ENCODE results near the gene AEBP2. TPM values are rescaled to one million over a fixed set of nuclear protein-coding genes. Genes with fewer than 3 reads are reported as not detected.

The AEBP2 gene
- total RNA-seq, 2 donors from 2014 or later, result 29.3 to 51.7 TPM

DNA sequence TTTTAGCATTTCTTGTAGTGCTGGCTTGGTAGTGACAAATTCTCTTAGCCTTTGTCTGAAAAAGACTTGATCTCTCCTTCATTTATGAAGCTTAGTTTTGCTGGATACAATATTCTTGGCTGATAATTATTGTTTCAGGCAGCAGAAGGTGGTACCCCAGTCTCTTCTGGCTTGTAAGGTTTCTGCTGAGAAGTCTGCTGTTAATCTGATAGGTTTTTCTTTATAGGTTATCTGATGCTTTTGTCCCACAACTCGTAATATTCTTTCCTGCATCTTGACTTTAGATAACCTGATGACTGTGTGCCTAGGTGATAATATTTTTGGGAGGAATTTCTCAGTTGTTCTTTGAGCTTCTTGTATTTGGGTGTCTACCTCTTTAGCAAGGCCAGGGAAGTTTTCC, 41.2 kb downstream of the AEBP2 start:
- TF ChIP-seq POLR2AphosphoS5 (IDR thresholded peaks at IDR 0.05), result no peak
- 97% methylated on average over 1 of the region's 1 CpG for WGBS
- H3K4me3 ChIP-seq, result no peak overlapping the region
- intact Hi-C loops (cut with DNase I), result no loop called here
- no peaks in the 10 kb centered on the region for H3K36me3 ChIP-seq
- no peak overlapping the region for H3K27ac ChIP-seq
- no peaks in the 10 kb centered on the region for H3K4me1 ChIP-seq (replicated peaks)
- no peaks in the 10 kb centered on the region for H3K27me3 ChIP-seq (replicated peaks; ENCODE audit: insufficient read depth)
- no peak for DNase-seq (ENCODE audit: low spot score)
- no peaks in the 10 kb centered on the region for H3K9me3 ChIP-seq

DNA sequence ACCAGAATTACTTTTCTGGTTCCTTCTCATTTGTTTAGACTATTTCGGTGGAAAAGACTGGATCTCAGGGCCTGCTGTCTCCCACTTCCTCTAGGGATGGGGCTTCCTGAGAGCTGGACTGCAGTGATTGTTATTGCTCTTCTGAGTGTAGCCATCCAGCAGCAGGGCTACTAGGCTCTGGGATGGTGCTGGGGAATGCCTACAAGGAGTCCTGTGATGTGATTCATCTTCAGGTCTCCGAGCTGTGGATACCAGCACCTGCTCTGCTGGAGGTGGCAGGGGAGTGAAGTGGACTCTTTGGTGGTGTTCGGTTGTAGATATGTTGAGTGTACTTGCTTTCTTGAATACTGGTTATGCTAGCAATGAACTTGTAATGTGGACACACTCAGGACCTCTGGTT, 42.7 kb downstream of the AEBP2 start:
- 100% methylated on average over 3 of the region's 3 CpGs for WGBS
- Histone ChIP-seq H3K27ac (no peak overlapping the region), H3K9me3 (no peaks in the 10 kb centered on the region), H3K4me3 (no peak overlapping the region), H3K36me3 (no peaks in the 10 kb centered on the region), H3K4me1 (replicated peaks) (no peaks in the 10 kb centered on the region), H3K27me3 (replicated peaks; ENCODE audit: insufficient read depth) (no peaks in the 10 kb centered on the region)
- no peak for TF ChIP-seq POLR2A (IDR thresholded peaks at IDR 0.05)
- no peak for TF ChIP-seq POLR2AphosphoS5 (IDR thresholded peaks at IDR 0.05)
- TF ChIP-seq, protein P1, sequence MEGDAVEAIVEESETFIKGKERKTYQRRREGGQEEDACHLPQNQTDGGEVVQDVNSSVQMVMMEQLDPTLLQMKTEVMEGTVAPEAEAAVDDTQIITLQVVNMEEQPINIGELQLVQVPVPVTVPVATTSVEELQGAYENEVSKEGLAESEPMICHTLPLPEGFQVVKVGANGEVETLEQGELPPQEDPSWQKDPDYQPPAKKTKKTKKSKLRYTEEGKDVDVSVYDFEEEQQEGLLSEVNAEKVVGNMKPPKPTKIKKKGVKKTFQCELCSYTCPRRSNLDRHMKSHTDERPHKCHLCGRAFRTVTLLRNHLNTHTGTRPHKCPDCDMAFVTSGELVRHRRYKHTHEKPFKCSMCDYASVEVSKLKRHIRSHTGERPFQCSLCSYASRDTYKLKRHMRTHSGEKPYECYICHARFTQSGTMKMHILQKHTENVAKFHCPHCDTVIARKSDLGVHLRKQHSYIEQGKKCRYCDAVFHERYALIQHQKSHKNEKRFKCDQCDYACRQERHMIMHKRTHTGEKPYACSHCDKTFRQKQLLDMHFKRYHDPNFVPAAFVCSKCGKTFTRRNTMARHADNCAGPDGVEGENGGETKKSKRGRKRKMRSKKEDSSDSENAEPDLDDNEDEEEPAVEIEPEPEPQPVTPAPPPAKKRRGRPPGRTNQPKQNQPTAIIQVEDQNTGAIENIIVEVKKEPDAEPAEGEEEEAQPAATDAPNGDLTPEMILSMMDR (IDR thresholded peaks at IDR 0.05), result no peak
- intact Hi-C loops (cut with DNase I), result no loop called here
- no peak for DNase-seq (ENCODE audit: low spot score)

DNA sequence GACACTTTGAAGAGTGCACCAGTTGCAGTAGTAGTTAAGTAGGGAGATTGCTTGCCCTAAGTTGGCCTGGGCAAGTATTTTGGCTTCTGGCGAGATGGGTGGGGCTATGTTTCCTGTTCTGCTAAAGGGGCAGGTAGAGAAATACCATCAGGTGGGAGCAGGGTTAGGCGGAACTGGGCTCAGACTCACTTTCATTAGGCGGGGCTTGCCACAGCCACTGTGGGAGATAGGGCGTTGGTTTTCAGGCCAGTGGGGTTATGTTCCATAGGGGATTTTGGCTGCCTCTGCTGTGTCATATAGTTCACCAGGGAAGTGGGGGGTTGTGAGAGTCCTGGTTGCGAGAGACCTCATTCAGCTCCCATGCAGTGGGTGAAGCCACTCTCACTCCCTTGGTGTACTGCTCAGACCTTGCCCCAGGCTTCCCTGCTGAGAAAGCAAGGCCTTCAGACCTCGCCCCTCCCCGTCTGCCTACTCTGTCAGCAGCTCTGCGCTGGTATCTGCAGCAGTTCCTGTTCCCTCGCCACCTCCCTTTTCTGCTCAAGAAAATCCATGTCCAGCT, 43.3 kb downstream of the AEBP2 start:
- H3K4me1 ChIP-seq (replicated peaks), result no peaks in the 10 kb centered on the region
- WGBS, result 88% methylated on average over 9 of the region's 9 CpGs
- H3K27ac ChIP-seq, result no peak overlapping the region
- H3K27me3 ChIP-seq (replicated peaks; ENCODE audit: insufficient read depth), result no peaks in the 10 kb centered on the region
- TF ChIP-seq POLR2AphosphoS5 (IDR thresholded peaks at IDR 0.05), result no peak
- no peak for TF ChIP-seq POLR2A (IDR thresholded peaks at IDR 0.05)
- TF ChIP-seq, protein P1 (IDR thresholded peaks at IDR 0.05), result no peak
- intact Hi-C loops (cut with DNase I), result no loop called here
- H3K36me3 ChIP-seq, result no peaks in the 10 kb centered on the region
- DNase-seq (ENCODE audit: low spot score), result no peak
- no peak overlapping the region for H3K4me3 ChIP-seq
- no peaks in the 10 kb centered on the region for H3K9me3 ChIP-seq

DNA sequence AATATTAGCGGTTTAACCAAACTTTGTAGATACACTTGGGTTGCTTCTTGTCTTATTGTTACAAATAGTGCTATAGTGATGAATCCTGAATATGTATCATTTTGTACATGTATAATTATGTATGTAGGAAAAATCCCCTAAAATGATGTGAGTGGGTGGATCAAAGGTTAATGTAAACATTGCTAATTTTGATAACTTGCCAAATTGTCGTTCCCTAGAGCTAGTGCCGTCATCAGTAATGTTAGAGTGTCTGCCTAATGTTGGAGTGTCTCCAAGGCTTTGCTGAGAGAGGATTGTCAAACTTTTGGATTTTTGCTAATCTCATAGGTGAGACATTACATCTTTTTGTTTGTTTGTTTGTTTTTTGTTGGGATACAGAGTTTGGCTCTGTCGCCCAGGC, 44.4 kb downstream of the AEBP2 start:
- Histone ChIP-seq H3K27me3 (replicated peaks; ENCODE audit: insufficient read depth) (no peaks in the 10 kb centered on the region), H3K4me1 (replicated peaks) (no peaks in the 10 kb centered on the region), H3K27ac (no peak overlapping the region), H3K36me3 (no peaks in the 10 kb centered on the region), H3K4me3 (no peak overlapping the region), H3K9me3 (no peaks in the 10 kb centered on the region)
- WGBS, result 69% methylated on average over 4 of the region's 4 CpGs
- TF ChIP-seq POLR2A (IDR thresholded peaks at IDR 0.05), result no peak
- no peak for TF ChIP-seq POLR2AphosphoS5 (IDR thresholded peaks at IDR 0.05)
- TF ChIP-seq, protein P1 (IDR thresholded peaks at IDR 0.05), result no peak
- DNase-seq (ENCODE audit: low spot score), result no peak
- intact Hi-C loops (cut with DNase I), result no loop called here

DNA sequence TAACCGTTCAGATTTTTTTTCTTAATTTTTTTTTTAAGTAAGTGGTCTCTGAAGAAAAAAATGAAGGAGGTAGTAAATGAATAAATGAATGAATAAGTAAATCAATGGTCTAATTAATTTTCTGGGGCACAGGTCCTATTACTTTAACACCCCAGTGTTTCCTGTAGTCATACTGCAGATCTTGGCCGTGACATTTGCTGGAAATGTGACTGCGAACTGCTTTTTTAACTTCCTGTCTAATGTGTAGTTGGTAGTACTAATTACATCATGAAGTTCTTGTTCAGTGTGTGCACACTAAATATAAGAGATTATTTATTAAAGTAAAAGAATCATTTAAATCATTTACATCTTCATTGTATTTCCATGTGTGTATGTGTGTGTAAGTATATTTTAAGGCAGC, 45.4 kb downstream of the AEBP2 start:
- no peak for TF ChIP-seq POLR2AphosphoS5 (IDR thresholded peaks at IDR 0.05)
- TF ChIP-seq POLR2A (IDR thresholded peaks at IDR 0.05), result no peak
- TF ChIP-seq, protein P1 (IDR thresholded peaks at IDR 0.05), result no peak
- no peak for DNase-seq (ENCODE audit: low spot score)
- WGBS, result 85% methylated on average over 3 of the region's 3 CpGs
- Histone ChIP-seq H3K4me1 (replicated peaks) (no peaks in the 10 kb centered on the region), H3K27ac (no peak overlapping the region), H3K4me3 (no peak overlapping the region), H3K9me3 (no peaks in the 10 kb centered on the region), H3K36me3 (no peaks in the 10 kb centered on the region), H3K27me3 (replicated peaks; ENCODE audit: insufficient read depth) (no peaks in the 10 kb centered on the region)
- intact Hi-C loops (cut with DNase I), result no loop called here
